ENCODE data around the gene SORD. TPM values are rescaled to one million over a fixed set of nuclear protein-coding genes. Genes with fewer than 3 reads are reported as not detected.

Gene SORD
- total and polyA plus RNA-seq, 7 experiments from 2014 or later: 2.7 to 7.8 (median 6.5) TPM

GRCh38 chr15:45084163-45084562 lies 61.2 kb downstream of the SORD start:
- POLR2A ChIA-PET: no interaction called here
- no peak overlapping the region for H3K27ac Mint-ChIP-seq
- Histone ChIP-seq H3K4me1 (ENCODE audit: control insufficient read depth in 2 of 2, insufficient read depth in 2 of 2, low read length in 2 of 2) (no peaks in the 10 kb centered on the region), H3K4me3 (ENCODE audit: low read length) (no peak overlapping the region), H3K27ac (ENCODE audit: low read depth, low read length) (no peak overlapping the region), H3K9me3 (ENCODE audit: control insufficient read depth in 2 of 3, low read length in 3 of 3) (no peaks in the 10 kb centered on the region), H3K27me3 (ENCODE audit: control insufficient read depth in 2 of 2, insufficient read depth in 2 of 2, low read length in 2 of 2) (no peaks in the 10 kb centered on the region), H3K36me3 (ENCODE audit: control insufficient read depth in 2 of 3, insufficient read depth in 3 of 3, low read length in 3 of 3) (no peaks in the 10 kb centered on the region)
- H3K27me3 Mint-ChIP-seq: peaks cover 7 to 33% (median 25%) of the 10 kb centered on the region in 5 donors
- no peaks in the 10 kb centered on the region for H3K4me1 Mint-ChIP-seq
- no peak for DNase-seq
- intact Hi-C loops (cut with micrococcal nuclease): no loop called here
- CTCF ChIA-PET: no interaction called here
- ATAC-seq: no peak
- H3K36me3 Mint-ChIP-seq: no peaks in the 10 kb centered on the region
- H3K9me3 Mint-ChIP-seq: no peaks in the 10 kb centered on the region
- no peak overlapping the region for H3K4me3 Mint-ChIP-seq

- H3K4me3 Mint-ChIP-seq: no peak overlapping the region
- Histone ChIP-seq H3K9me3 (ENCODE audit: control insufficient read depth in 2 of 3, low read length in 3 of 3) (no peaks in the 10 kb centered on the region), H3K27ac (ENCODE audit: low read depth, low read length) (no peak overlapping the region), H3K36me3 (ENCODE audit: control insufficient read depth in 2 of 3, insufficient read depth in 3 of 3, low read length in 3 of 3) (no peaks in the 10 kb centered on the region), H3K4me3 (ENCODE audit: low read length) (no peak overlapping the region), H3K4me1 (ENCODE audit: control insufficient read depth in 2 of 2, insufficient read depth in 2 of 2, low read length in 2 of 2) (no peaks in the 10 kb centered on the region), H3K27me3 (ENCODE audit: control insufficient read depth in 2 of 2, insufficient read depth in 2 of 2, low read length in 2 of 2) (no peaks in the 10 kb centered on the region)
- DNase-seq: no peak
- H3K9me3 Mint-ChIP-seq: peaks cover 0 to 2% (median 0%) of the 10 kb centered on the region in 11 donors
- no peak for ATAC-seq
- CTCF ChIA-PET: no interaction called here
- intact Hi-C loops (cut with micrococcal nuclease): no loop called here
- H3K4me1 Mint-ChIP-seq: no peaks in the 10 kb centered on the region
- H3K27me3 Mint-ChIP-seq: peaks cover 13 to 49% (median 42%) of the 10 kb centered on the region in 5 donors
- POLR2A ChIA-PET: no interaction called here
- no peaks in the 10 kb centered on the region for H3K36me3 Mint-ChIP-seq
- H3K27ac Mint-ChIP-seq: no peak overlapping the region
Measured at GRCh38 chr15:45087513-45087912, 64.5 kb downstream of the SORD start.

DNA sequence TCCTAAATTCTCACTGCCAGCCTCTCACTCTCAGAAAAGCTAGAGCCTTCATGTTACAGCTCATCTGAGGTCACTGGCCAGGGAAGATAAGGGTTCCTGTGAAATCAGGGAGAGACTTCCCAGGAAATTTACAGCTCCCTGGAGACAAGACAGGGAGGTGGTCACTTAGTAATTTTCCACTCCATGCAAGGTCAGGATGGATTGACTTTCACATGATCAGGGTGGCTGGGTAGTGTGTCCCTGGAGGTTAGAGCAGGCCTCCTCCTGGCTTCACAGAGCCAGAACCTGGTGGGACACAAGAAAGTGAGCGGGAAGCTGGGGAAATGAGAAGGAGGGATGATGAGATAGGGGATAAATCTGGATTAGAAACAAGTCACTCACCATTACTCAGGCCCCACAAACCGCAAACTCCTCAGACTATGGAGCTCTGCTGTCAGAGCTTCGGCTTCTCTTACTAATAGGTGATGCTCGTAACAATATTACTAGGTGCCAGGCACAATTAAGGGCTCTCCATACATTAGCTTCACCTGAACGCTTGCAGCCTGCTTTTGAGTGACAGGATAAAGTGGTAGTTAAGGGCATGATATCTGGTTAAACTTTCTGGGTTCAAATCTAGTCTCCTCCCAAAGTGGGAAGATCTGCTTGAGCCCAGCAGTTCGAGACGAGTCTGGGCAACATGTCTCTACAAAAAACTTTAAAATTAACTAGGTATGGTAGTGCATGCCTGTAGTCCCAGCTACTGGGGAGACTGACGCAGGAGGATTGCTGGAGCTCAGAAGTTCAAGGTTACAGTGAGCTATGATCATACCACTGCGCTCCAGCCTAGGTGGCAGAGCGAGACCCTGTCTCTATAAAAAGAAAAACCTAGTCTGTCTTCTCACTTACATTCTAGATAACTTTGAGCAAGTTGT lies 66.1 kb downstream of the SORD start:
- Mint-ChIP-seq H3K36me3 (no peaks in the 10 kb centered on the region), H3K27ac (no peak overlapping the region), H3K4me1 (no peaks in the 10 kb centered on the region), H3K27me3 (peaks cover 18 to 42% (median 32%) of the 10 kb centered on the region in 5 donors), H3K9me3 (peaks cover 0 to 2% (median 0%) of the 10 kb centered on the region in 11 donors), H3K4me3 (no peak overlapping the region)
- ATAC-seq: no peak
- H3K36me3 ChIP-seq (ENCODE audit: control insufficient read depth in 2 of 3, insufficient read depth in 3 of 3, low read length in 3 of 3): no peaks in the 10 kb centered on the region
- ChIA-PET POLR2A (no interaction called here), CTCF (no interaction called here)
- H3K4me1 ChIP-seq (ENCODE audit: control insufficient read depth in 2 of 2, insufficient read depth in 2 of 2, low read length in 2 of 2): no peaks in the 10 kb centered on the region
- no peak overlapping the region for H3K4me3 ChIP-seq (ENCODE audit: low read length)
- H3K9me3 ChIP-seq (ENCODE audit: control insufficient read depth in 2 of 3, low read length in 3 of 3): no peaks in the 10 kb centered on the region
- no peak overlapping the region for H3K27ac ChIP-seq (ENCODE audit: low read depth, low read length)
- H3K27me3 ChIP-seq (ENCODE audit: control insufficient read depth in 2 of 2, insufficient read depth in 2 of 2, low read length in 2 of 2): no peaks in the 10 kb centered on the region
- no peak for DNase-seq
- intact Hi-C loops (cut with micrococcal nuclease): no loop called here

DNA sequence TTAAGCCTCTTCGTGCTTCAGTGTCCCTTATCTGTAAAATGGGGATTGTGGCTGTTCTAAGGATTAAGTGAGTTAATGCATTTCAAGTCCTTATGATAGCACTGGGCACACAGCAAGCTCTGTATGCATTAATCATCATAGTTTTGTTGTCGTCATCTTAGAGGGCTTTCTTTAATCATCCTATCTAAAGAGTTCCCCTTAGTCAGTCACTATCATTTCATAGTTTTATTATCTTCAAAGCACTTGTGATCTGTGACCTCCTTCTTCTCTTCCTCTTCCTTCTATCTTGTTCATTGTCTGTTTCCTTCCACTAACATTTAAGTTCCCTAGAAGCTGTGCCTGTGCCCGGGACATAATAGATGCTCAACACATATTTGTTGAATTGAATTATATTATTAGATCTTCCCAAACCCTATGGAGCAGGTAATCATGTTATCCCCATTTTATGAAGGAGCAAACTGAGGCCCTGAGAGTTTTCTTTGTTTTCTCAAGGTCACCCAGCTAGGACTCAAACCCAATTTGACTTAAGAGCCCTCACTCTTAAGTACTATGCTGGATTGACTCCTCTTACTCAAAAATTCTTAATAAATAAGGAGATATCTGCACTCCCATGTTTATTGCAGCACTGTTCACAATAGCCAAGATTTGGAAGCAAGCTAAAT lies 66.8 kb downstream of the SORD start:
- Histone ChIP-seq H3K36me3 (ENCODE audit: control insufficient read depth in 2 of 3, insufficient read depth in 3 of 3, low read length in 3 of 3) (no peaks in the 10 kb centered on the region), H3K27ac (ENCODE audit: low read depth, low read length) (no peak overlapping the region), H3K4me3 (ENCODE audit: low read length) (no peak overlapping the region), H3K9me3 (ENCODE audit: control insufficient read depth in 2 of 3, low read length in 3 of 3) (no peaks in the 10 kb centered on the region), H3K4me1 (ENCODE audit: control insufficient read depth in 2 of 2, insufficient read depth in 2 of 2, low read length in 2 of 2) (no peaks in the 10 kb centered on the region), H3K27me3 (ENCODE audit: control insufficient read depth in 2 of 2, insufficient read depth in 2 of 2, low read length in 2 of 2) (no peaks in the 10 kb centered on the region)
- no peaks in the 10 kb centered on the region for H3K36me3 Mint-ChIP-seq
- DNase-seq (no peak), ATAC-seq (peak; percentile 73)
- H3K27ac Mint-ChIP-seq: no peak overlapping the region
- peaks cover 0 to 2% (median 0%) of the 10 kb centered on the region in 11 donors for H3K9me3 Mint-ChIP-seq
- H3K27me3 Mint-ChIP-seq: peaks cover 18 to 42% (median 27%) of the 10 kb centered on the region in 5 donors
- POLR2A ChIA-PET: no interaction called here
- CTCF ChIA-PET: no interaction called here
- intact Hi-C loops (cut with micrococcal nuclease): no loop called here
- H3K4me3 Mint-ChIP-seq: no peak overlapping the region
- no peaks in the 10 kb centered on the region for H3K4me1 Mint-ChIP-seq

DNA sequence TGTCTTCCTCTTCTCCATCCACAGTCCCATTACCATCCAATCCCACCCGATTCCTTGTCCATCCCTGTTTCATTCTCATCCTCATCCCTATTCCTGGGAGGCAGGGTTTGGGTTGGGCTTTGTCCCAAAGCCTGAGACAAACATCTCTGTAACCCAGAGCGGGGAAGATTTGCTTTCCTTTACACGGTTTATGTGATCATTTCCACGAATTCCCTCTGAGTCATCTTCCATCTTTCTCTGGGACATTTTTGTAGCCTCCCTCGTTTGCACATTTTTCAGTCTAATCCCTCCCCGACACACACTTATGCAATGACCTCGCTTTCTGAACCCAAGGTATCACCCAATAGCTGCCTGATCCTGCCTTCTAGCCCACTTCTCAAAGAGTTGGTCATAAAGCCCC lies 68.2 kb downstream of the SORD start:
- ChIA-PET CTCF (no interaction called here), POLR2A (no interaction called here)
- no peak overlapping the region for H3K4me3 Mint-ChIP-seq
- peaks cover 18 to 37% (median 27%) of the 10 kb centered on the region in 5 donors for H3K27me3 Mint-ChIP-seq
- no peaks in the 10 kb centered on the region for H3K4me1 Mint-ChIP-seq
- Histone ChIP-seq H3K9me3 (ENCODE audit: control insufficient read depth in 2 of 3, low read length in 3 of 3) (no peaks in the 10 kb centered on the region), H3K27ac (ENCODE audit: low read depth, low read length) (no peak overlapping the region), H3K4me1 (ENCODE audit: control insufficient read depth in 2 of 2, insufficient read depth in 2 of 2, low read length in 2 of 2) (no peaks in the 10 kb centered on the region), H3K4me3 (ENCODE audit: low read length) (no peak overlapping the region), H3K36me3 (ENCODE audit: control insufficient read depth in 2 of 3, insufficient read depth in 3 of 3, low read length in 3 of 3) (no peaks in the 10 kb centered on the region), H3K27me3 (ENCODE audit: control insufficient read depth in 2 of 2, insufficient read depth in 2 of 2, low read length in 2 of 2) (no peaks in the 10 kb centered on the region)
- H3K9me3 Mint-ChIP-seq: peaks cover 0 to 2% (median 0%) of the 10 kb centered on the region in 11 donors
- intact Hi-C loops (cut with micrococcal nuclease): no loop called here
- DNase-seq (no peak), ATAC-seq (no peak)
- no peaks in the 10 kb centered on the region for H3K36me3 Mint-ChIP-seq
- H3K27ac Mint-ChIP-seq: peak overlapping the region in 1 of 9 donors; percentile 9

DNA sequence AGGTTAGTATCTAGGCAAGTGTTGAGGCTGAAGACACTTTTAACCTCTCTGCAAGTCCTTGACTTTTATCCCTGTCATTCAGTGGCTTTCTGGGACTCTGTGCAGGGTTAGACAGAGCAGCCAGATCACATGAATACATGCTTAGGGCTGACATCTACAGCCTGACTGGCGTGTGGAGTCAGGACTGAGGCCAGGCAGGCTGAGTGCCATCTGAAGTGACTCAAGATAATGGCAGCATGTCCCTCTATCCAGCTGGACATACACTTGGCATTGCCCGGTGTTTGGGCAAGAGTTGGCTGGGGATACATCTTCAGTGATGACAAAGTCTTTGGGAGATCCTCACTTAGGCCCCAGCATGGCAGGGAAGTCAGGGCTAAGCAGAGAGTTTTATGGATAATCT lies 68.6 kb downstream of the SORD start:
- Histone ChIP-seq H3K27me3 (ENCODE audit: control insufficient read depth in 2 of 2, insufficient read depth in 2 of 2, low read length in 2 of 2) (no peaks in the 10 kb centered on the region), H3K4me3 (ENCODE audit: low read length) (no peak overlapping the region), H3K36me3 (ENCODE audit: control insufficient read depth in 2 of 3, insufficient read depth in 3 of 3, low read length in 3 of 3) (no peaks in the 10 kb centered on the region), H3K9me3 (ENCODE audit: control insufficient read depth in 2 of 3, low read length in 3 of 3) (no peaks in the 10 kb centered on the region), H3K27ac (ENCODE audit: low read depth, low read length) (no peak overlapping the region), H3K4me1 (ENCODE audit: control insufficient read depth in 2 of 2, insufficient read depth in 2 of 2, low read length in 2 of 2) (no peaks in the 10 kb centered on the region)
- DNase-seq (no peak), ATAC-seq (no peak)
- Mint-ChIP-seq H3K27ac (no peak overlapping the region), H3K27me3 (peaks cover 18 to 37% (median 27%) of the 10 kb centered on the region in 5 donors), H3K9me3 (peaks cover 0 to 2% (median 0%) of the 10 kb centered on the region in 11 donors), H3K4me1 (no peaks in the 10 kb centered on the region), H3K36me3 (no peaks in the 10 kb centered on the region), H3K4me3 (no peak overlapping the region)
- CTCF ChIA-PET: no interaction called here
- POLR2A ChIA-PET: no interaction called here
- intact Hi-C loops (cut with micrococcal nuclease): no loop called here
